WTC11 (cell line): Measurements from ENCODE around the gene APPBP2. TPM values are rescaled to one million over a fixed set of nuclear protein-coding genes. Genes with fewer than 3 reads are reported as not detected.

ENCODE experiments used
- ATAC-seq: fragments of 200-7000 bp; cut with Tn5 transposase; 2 replicates; pipeline ENCODE4 v1.10.0; 2021; ENCODE audit warnings: mild to moderate bottlenecking, moderate library complexity
- CTCF ChIA-PET: fragments of 300-600 bp; sonication (Branson Sonifier 250); formaldehyde crosslinking; loops from one replicate; lab custom pipeline; 2021; ENCODE audit warnings: antibody characterized with exemption; lab: Charles Lee
- POLR2A ChIA-PET: fragments of 350-600 bp; sonication (Branson Sonifier 250); formaldehyde crosslinking; loops from one replicate; lab custom pipeline; 2021; ENCODE audit warnings: antibody characterized with exemption; lab: Charles Lee
- DNase-seq: peaks from one replicate; pipeline ENCODE4 v3.0.0; 2021; ENCODE audit warnings: low spot score
- H3K27ac Mint-ChIP-seq: 2 replicates; pipeline ENCODE4 v1.8.0; 2021; ENCODE audit warnings: mixed read lengths
- H3K27me3 Mint-ChIP-seq: 2 replicates; pipeline ENCODE4 v1.8.0; 2021; ENCODE audit warnings: low read depth, mild to moderate bottlenecking, moderate library complexity, mixed read lengths
- H3K36me3 Mint-ChIP-seq: 2 replicates; pipeline ENCODE4 v1.8.0; 2021; ENCODE audit warnings: mixed read lengths
- H3K4me1 Mint-ChIP-seq: 2 replicates; pipeline ENCODE4 v1.8.0; 2022; ENCODE audit warnings: mixed read lengths
- H3K4me3 Mint-ChIP-seq: 2 replicates; pipeline ENCODE4 v1.8.0; 2021; ENCODE audit warnings: mild to moderate bottlenecking, moderate library complexity, mixed read lengths
- H3K9me3 Mint-ChIP-seq: 2 replicates; pipeline ENCODE4 v1.8.0; 2021; ENCODE audit warnings: mixed read lengths
- ARID4B ChIP-seq: sonication (generic); formaldehyde crosslinking; IDR thresholded peaks from 2 replicates; pipeline ENCODE4 v1.8.0; 2023; ENCODE audit warnings: missing genetic modification reagents, mild to moderate bottlenecking, borderline replicate concordance
- GABPB1 ChIP-seq: sonication (generic); formaldehyde crosslinking; IDR thresholded peaks from 2 replicates; pipeline ENCODE4 v1.8.1; 2023; ENCODE audit warnings: mild to moderate bottlenecking, missing genetic modification reagents
- GTF2I ChIP-seq: fragments of 250-450 bp; sonication (Bioruptor Pico); conservative IDR thresholded peaks from 2 replicates; pipeline ENCODE4 v1.4.0; 2021; ENCODE audit warnings: mild to moderate bottlenecking
- HMGXB4 ChIP-seq: sonication (generic); formaldehyde crosslinking; IDR thresholded peaks from 2 replicates; pipeline ENCODE4 v1.8.1; 2023; ENCODE audit warnings: mild to moderate bottlenecking, moderate library complexity, missing genetic modification reagents
- MLX ChIP-seq: sonication (generic); formaldehyde crosslinking; IDR thresholded peaks from 2 replicates; pipeline ENCODE4 v1.8.1; 2023; ENCODE audit warnings: mild to moderate bottlenecking, missing genetic modification reagents, moderate library complexity
- MYBL2 ChIP-seq: sonication (generic); formaldehyde crosslinking; IDR thresholded peaks from 2 replicates; pipeline ENCODE4 v1.8.1; 2023; ENCODE audit warnings: mild to moderate bottlenecking, moderate library complexity, missing genetic modification reagents
- NFE2L1 ChIP-seq: sonication (generic); formaldehyde crosslinking; IDR thresholded peaks from 2 replicates; pipeline ENCODE4 v1.8.1; 2023; ENCODE audit warnings: missing genetic modification reagents
- OVOL2 ChIP-seq: fragments of 250-450 bp; sonication (Bioruptor Pico); IDR thresholded peaks from 2 replicates; pipeline ENCODE4 v1.9.0; 2021; ENCODE audit warnings: mild to moderate bottlenecking, borderline replicate concordance
- PREB ChIP-seq: sonication (generic); formaldehyde crosslinking; IDR thresholded peaks from 2 replicates; pipeline ENCODE4 v1.8.1; 2022; ENCODE audit warnings: mild to moderate bottlenecking, missing genetic modification reagents, moderate library complexity, borderline replicate concordance
- SMAD3 ChIP-seq: sonication (generic); formaldehyde crosslinking; IDR thresholded peaks from 2 replicates; pipeline ENCODE4 v1.8.0; 2022; ENCODE audit warnings: missing genetic modification reagents, mild to moderate bottlenecking, borderline replicate concordance
- ZNF281 ChIP-seq: sonication (generic); formaldehyde crosslinking; IDR thresholded peaks from 2 replicates; pipeline ENCODE4 v1.8.0; 2023; ENCODE audit warnings: mild to moderate bottlenecking, missing genetic modification reagents
- ZNF671 ChIP-seq: fragments of 250-450 bp; sonication (Bioruptor Pico); IDR thresholded peaks from 2 replicates; pipeline ENCODE4 v1.8.0; 2021; ENCODE audit warnings: mild to moderate bottlenecking
- total RNA-seq: library from RNA; stranded (reverse); gene quantifications from 3 replicates; pipeline ENCODE4 v1.2.3, GENCODE V29; 2021

The APPBP2 gene
- total RNA-seq, 1 experiment from 2014 or later = 15.3 TPM

- ChIA-PET CTCF (interaction anchor here (0.5 kb wide), 1 partner anchor 122 kb away, joined by 4 read pairs; no protein-coding TSS in a partner anchor), POLR2A (no interaction called here)
- DNase-seq = no peak
- no peak overlapping the region for H3K27ac Mint-ChIP-seq
- H3K4me1 Mint-ChIP-seq = 0 out of 2 replicates have a peak, but pooled peaks cover 2% of the 10 kb centered on the region
- no peak for ATAC-seq
- no peak overlapping the region for H3K4me3 Mint-ChIP-seq
- H3K9me3 Mint-ChIP-seq = peaks cover 2% of the 10 kb centered on the region
- H3K27me3 Mint-ChIP-seq = no peaks in the 10 kb centered on the region
- H3K36me3 Mint-ChIP-seq = no peaks in the 10 kb centered on the region
- no peak for TF ChIP-seq ARID4B
Measured at GRCh38 chr17:60401819-60402218, 124.2 kb downstream of the APPBP2 start.

- H3K27me3 Mint-ChIP-seq = no peaks in the 10 kb centered on the region
- no peaks in the 10 kb centered on the region for H3K9me3 Mint-ChIP-seq
- no peaks in the 10 kb centered on the region for H3K36me3 Mint-ChIP-seq
- ATAC-seq (no peak), DNase-seq (no peak)
- no peak overlapping the region for H3K4me3 Mint-ChIP-seq
- H3K27ac Mint-ChIP-seq = no peak overlapping the region
- CTCF ChIA-PET = no interaction called here
- POLR2A ChIA-PET = no interaction called here
- TF ChIP-seq ZNF281 (CRISPR knock-in tag) (no peak), NFE2L1 (CRISPR knock-in tag) (no peak), MLX (CRISPR knock-in tag) (no peak), OVOL2 (CRISPR knock-in tag) (no peak), PREB (CRISPR knock-in tag) (no peak), GABPB1 (CRISPR knock-in tag) (no peak), MYBL2 (CRISPR knock-in tag) (no peak), HMGXB4 (CRISPR knock-in tag) (no peak), SMAD3 (CRISPR knock-in tag) (no peak), GTF2I (CRISPR knock-in tag) (no peak), ZNF671 (CRISPR knock-in tag) (no peak)
- peaks cover 3% of the 10 kb centered on the region for H3K4me1 Mint-ChIP-seq
Measured at GRCh38 chr17:60398227-60398959, 127.6 kb downstream of the APPBP2 start.
